Activated effector memory CD4-positive, alpha-beta T cell treated with anti-CD3 and anti-CD28 coated beads, Interleukin-2, amount 50 U/mL, for 16 hours (primary cell): ENCODE measurements around the gene FIGNL2.
"Not testable (repeated sequence)": the region's sequence is repeated elsewhere in the genome, so short reads cannot be mapped to it uniquely, and the experiment has no call there.

Experiments used
- DNase-seq: peaks from one replicate; pipeline ENCODE4 v3.0.0-alpha.2; 2020

FIGNL2 gene

GRCh38 chr12:51814311-51815088 lies 34.0 kb downstream of the FIGNL2 start:
- DNase-seq = peak; percentile 87

GRCh38 chr12:51813931-51814310 lies 34.6 kb downstream of the FIGNL2 start:
- no peak for DNase-seq

GRCh38 chr12:51812871-51813270 lies 35.6 kb downstream of the FIGNL2 start:
- no peak for DNase-seq

GRCh38 chr12:51811203-51812202 lies 37.0 kb downstream of the FIGNL2 start:
- no peak for DNase-seq

- DNase-seq = no peak
Measured at GRCh38 chr12:51809193-51809592, 39.3 kb downstream of the FIGNL2 start.

GRCh38 chr12:51806896-51807295 lies 41.6 kb downstream of the FIGNL2 start:
- no peak for DNase-seq

- no peak for DNase-seq
Measured at GRCh38 chr12:51801027-51801426, 47.5 kb downstream of the FIGNL2 start.

GRCh38 chr12:51798501-51798900 lies 50.0 kb downstream of the FIGNL2 start:
- DNase-seq = no peak

- not testable (repeated sequence) for DNase-seq
Measured at GRCh38 chr12:51798051-51798450, 50.5 kb downstream of the FIGNL2 start.

GRCh38 chr12:51797301-51797700 lies 51.2 kb downstream of the FIGNL2 start:
- DNase-seq = no peak

GRCh38 chr12:51793201-51793600 lies 55.3 kb downstream of the FIGNL2 start:
- DNase-seq = no peak

- DNase-seq = no peak
Measured at GRCh38 chr12:51792417-51792816, 56.1 kb downstream of the FIGNL2 start.

- DNase-seq = no peak
Measured at GRCh38 chr12:51788876-51789275, 59.6 kb downstream of the FIGNL2 start.

- DNase-seq = no peak
Measured at GRCh38 chr12:51785906-51786305, 62.6 kb downstream of the FIGNL2 start.

GRCh38 chr12:51784688-51785087 lies 63.8 kb downstream of the FIGNL2 start:
- no peak for DNase-seq

GRCh38 chr12:51779876-51780275 lies 68.6 kb downstream of the FIGNL2 start:
- DNase-seq = no peak

- no peak for DNase-seq
Measured at GRCh38 chr12:51777973-51778372, 70.5 kb downstream of the FIGNL2 start.

- DNase-seq = no peak
Measured at GRCh38 chr12:51777457-51777856, 71.1 kb downstream of the FIGNL2 start.

GRCh38 chr12:51774933-51775332 lies 73.6 kb downstream of the FIGNL2 start:
- DNase-seq = no peak

GRCh38 chr12:51773145-51773869 lies 75.2 kb downstream of the FIGNL2 start:
- DNase-seq = no peak

GRCh38 chr12:51771008-51771407 lies 77.5 kb downstream of the FIGNL2 start:
- no peak for DNase-seq
